Measurements from ENCODE around the gene SYT13. TPM values are rescaled to one million over a fixed set of nuclear protein-coding genes. Genes with fewer than 3 reads are reported as not detected.

Gene SYT13
- polyA plus RNA-seq, 3 donors from 2014 or later: not detected

GRCh38 chr11:45321669-45322068 is 35.5 kb upstream of the SYT13 start:
- Mint-ChIP-seq H3K27me3 (ENCODE audit: low read depth in 3 of 3) (peaks cover 3 to 7% (median 6%) of the 10 kb centered on the region in 3 donors), H3K4me3 (no peak overlapping the region), H3K27ac (no peak overlapping the region), H3K36me3 (no peaks in the 10 kb centered on the region), H3K9me3 (no peaks in the 10 kb centered on the region), H3K4me1 (peaks cover 0 to 6% of the 10 kb centered on the region in 2 donors)
- DNase-seq: no peak

- Mint-ChIP-seq H3K27ac (no peak overlapping the region), H3K36me3 (no peaks in the 10 kb centered on the region)
These were observed 35.0 kb upstream of the SYT13 start for GRCh38 chr11:45321031-45321595.

GRCh38 chr11:45320371-45320770 is 34.2 kb upstream of the SYT13 start:
- peaks cover 0 to 6% of the 10 kb centered on the region in 2 donors for H3K4me1 Mint-ChIP-seq
- H3K27ac Mint-ChIP-seq: no peak overlapping the region
- H3K36me3 Mint-ChIP-seq: no peaks in the 10 kb centered on the region
- peaks cover 3 to 10% (median 7%) of the 10 kb centered on the region in 3 donors for H3K27me3 Mint-ChIP-seq (ENCODE audit: low read depth in 3 of 3)
- H3K4me3 Mint-ChIP-seq: no peak overlapping the region
- H3K9me3 Mint-ChIP-seq: no peaks in the 10 kb centered on the region
- DNase-seq: no peak

More at GRCh38 chr11:45321031-45321595, 35.0 kb upstream of the SYT13 start:
- Mint-ChIP-seq H3K4me3 (no peak overlapping the region), H3K9me3 (no peaks in the 10 kb centered on the region), H3K27me3 (ENCODE audit: low read depth in 3 of 3) (peaks cover 3 to 10% (median 6%) of the 10 kb centered on the region in 3 donors), H3K4me1 (peaks cover 0 to 6% of the 10 kb centered on the region in 2 donors)
- no peak for DNase-seq

GRCh38 chr11:45319077-45319476 is 32.9 kb upstream of the SYT13 start:
- H3K4me1 Mint-ChIP-seq: peaks cover 0 to under 1% of the 10 kb centered on the region in 2 donors
- H3K4me3 Mint-ChIP-seq: no peak overlapping the region
- H3K9me3 Mint-ChIP-seq: no peaks in the 10 kb centered on the region
- no peak for DNase-seq
- no peaks in the 10 kb centered on the region for H3K36me3 Mint-ChIP-seq
- H3K27me3 Mint-ChIP-seq (ENCODE audit: low read depth in 3 of 3): peaks cover 5 to 20% (median 9%) of the 10 kb centered on the region in 3 donors
- H3K27ac Mint-ChIP-seq: no peak overlapping the region

GRCh38 chr11:45318516-45318915 is 32.4 kb upstream of the SYT13 start:
- no peaks in the 10 kb centered on the region for H3K9me3 Mint-ChIP-seq
- no peaks in the 10 kb centered on the region for H3K36me3 Mint-ChIP-seq
- H3K27me3 Mint-ChIP-seq (ENCODE audit: low read depth in 3 of 3): peaks cover 5 to 18% (median 9%) of the 10 kb centered on the region in 3 donors
- no peak overlapping the region for H3K27ac Mint-ChIP-seq
- H3K4me3 Mint-ChIP-seq: no peak overlapping the region
- DNase-seq: no peak
- H3K4me1 Mint-ChIP-seq: no peaks in the 10 kb centered on the region

- Mint-ChIP-seq H3K27me3 (ENCODE audit: low read depth in 3 of 3) (peaks cover 8 to 16% (median 11%) of the 10 kb centered on the region in 3 donors), H3K4me3 (no peak overlapping the region), H3K36me3 (no peaks in the 10 kb centered on the region), H3K4me1 (no peaks in the 10 kb centered on the region), H3K9me3 (no peaks in the 10 kb centered on the region), H3K27ac (no peak overlapping the region)
- no peak for DNase-seq
These were observed 30.1 kb upstream of the SYT13 start for GRCh38 chr11:45316258-45316657.

GRCh38 chr11:45314900-45315299 is 28.8 kb upstream of the SYT13 start:
- no peaks in the 10 kb centered on the region for H3K4me1 Mint-ChIP-seq
- no peak for DNase-seq
- no peaks in the 10 kb centered on the region for H3K9me3 Mint-ChIP-seq
- H3K36me3 Mint-ChIP-seq: no peaks in the 10 kb centered on the region
- H3K27me3 Mint-ChIP-seq (ENCODE audit: low read depth in 3 of 3): peaks cover 5 to 13% (median 11%) of the 10 kb centered on the region in 3 donors
- H3K27ac Mint-ChIP-seq: no peak overlapping the region
- H3K4me3 Mint-ChIP-seq: no peak overlapping the region

GRCh38 chr11:45313171-45313865 is 27.2 kb upstream of the SYT13 start:
- DNase-seq: no peak
- Mint-ChIP-seq H3K27me3 (ENCODE audit: low read depth in 3 of 3) (peaks cover 9 to 16% (median 10%) of the 10 kb centered on the region in 3 donors), H3K4me3 (no peak overlapping the region), H3K27ac (no peak overlapping the region), H3K36me3 (no peaks in the 10 kb centered on the region), H3K9me3 (no peaks in the 10 kb centered on the region), H3K4me1 (no peaks in the 10 kb centered on the region)

GRCh38 chr11:45305874-45306623 is 19.9 kb upstream of the SYT13 start:
- H3K36me3 Mint-ChIP-seq: no peaks in the 10 kb centered on the region
- peaks cover 0 to 13% of the 10 kb centered on the region in 2 donors for H3K4me1 Mint-ChIP-seq
- H3K27me3 Mint-ChIP-seq (ENCODE audit: low read depth in 3 of 3): peaks cover 0 to 9% (median 7%) of the 10 kb centered on the region in 3 donors
- no peaks in the 10 kb centered on the region for H3K9me3 Mint-ChIP-seq
- no peak overlapping the region for H3K4me3 Mint-ChIP-seq
- DNase-seq: no peak
- H3K27ac Mint-ChIP-seq: no peak overlapping the region

GRCh38 chr11:45304992-45305335 is 18.8 kb upstream of the SYT13 start:
- Mint-ChIP-seq H3K27ac (no peak overlapping the region), H3K4me1 (peaks cover 0 to 13% of the 10 kb centered on the region in 2 donors), H3K36me3 (no peaks in the 10 kb centered on the region), H3K27me3 (ENCODE audit: low read depth in 3 of 3) (peaks cover 0 to 9% (median 7%) of the 10 kb centered on the region in 3 donors), H3K4me3 (no peak overlapping the region), H3K9me3 (no peaks in the 10 kb centered on the region)
- no peak for DNase-seq

GRCh38 chr11:45304111-45304991 is 18.2 kb upstream of the SYT13 start:
- Mint-ChIP-seq H3K36me3 (no peaks in the 10 kb centered on the region), H3K27ac (no peak overlapping the region)

GRCh38 chr11:45303316-45303715 is 17.2 kb upstream of the SYT13 start:
- Mint-ChIP-seq H3K9me3 (no peaks in the 10 kb centered on the region), H3K27me3 (ENCODE audit: low read depth in 3 of 3) (peaks cover 0 to 8% (median 2%) of the 10 kb centered on the region in 3 donors), H3K4me1 (peaks cover 0 to 13% of the 10 kb centered on the region in 2 donors), H3K36me3 (no peaks in the 10 kb centered on the region), H3K27ac (no peak overlapping the region), H3K4me3 (no peak overlapping the region)
- DNase-seq: no peak

More at GRCh38 chr11:45304111-45304991, 18.2 kb upstream of the SYT13 start:
- no peak overlapping the region for H3K4me3 Mint-ChIP-seq
- peaks cover 0 to 13% of the 10 kb centered on the region in 2 donors for H3K4me1 Mint-ChIP-seq
- DNase-seq: no peak
- H3K27me3 Mint-ChIP-seq (ENCODE audit: low read depth in 3 of 3): peaks cover 0 to 10% (median 5%) of the 10 kb centered on the region in 3 donors
- H3K9me3 Mint-ChIP-seq: no peaks in the 10 kb centered on the region

GRCh38 chr11:45301537-45302246 is 15.6 kb upstream of the SYT13 start:
- Mint-ChIP-seq H3K36me3 (no peaks in the 10 kb centered on the region), H3K27me3 (ENCODE audit: low read depth in 3 of 3) (peaks cover 0 to 8% (median 2%) of the 10 kb centered on the region in 3 donors), H3K9me3 (no peaks in the 10 kb centered on the region), H3K4me3 (no peak overlapping the region), H3K27ac (no peak overlapping the region), H3K4me1 (peaks cover 0 to 5% of the 10 kb centered on the region in 2 donors)
- no peak for DNase-seq
